Germinal center (tissue), 1 donor: Measurements from ENCODE around the gene OPN5.

Experiments used
- DNase-seq: peaks from one replicate; pipeline ENCODE4 v3.0.0; 2012; ENCODE audit warnings: mixed read lengths, low spot score

Gene OPN5

DNA sequence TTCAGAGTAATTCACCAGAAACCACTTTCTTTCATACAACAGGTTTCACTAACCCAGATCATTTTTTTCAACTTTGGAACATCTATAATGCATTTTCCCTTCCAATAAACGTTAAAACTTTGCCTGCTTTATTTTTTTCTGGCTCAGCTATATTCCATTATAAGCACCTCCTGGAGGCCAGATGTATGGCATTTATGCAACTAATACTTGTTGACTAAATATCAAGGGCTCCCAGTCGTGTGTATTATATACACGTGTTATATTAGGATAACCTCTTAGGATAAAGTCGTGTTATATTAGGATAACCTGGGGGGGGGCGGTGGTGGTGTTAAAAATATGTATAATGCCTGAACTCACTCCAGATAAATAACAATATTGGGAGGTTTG lies 6.7 kb downstream of the OPN5 start:
- DNase-seq, result no peak

DNA sequence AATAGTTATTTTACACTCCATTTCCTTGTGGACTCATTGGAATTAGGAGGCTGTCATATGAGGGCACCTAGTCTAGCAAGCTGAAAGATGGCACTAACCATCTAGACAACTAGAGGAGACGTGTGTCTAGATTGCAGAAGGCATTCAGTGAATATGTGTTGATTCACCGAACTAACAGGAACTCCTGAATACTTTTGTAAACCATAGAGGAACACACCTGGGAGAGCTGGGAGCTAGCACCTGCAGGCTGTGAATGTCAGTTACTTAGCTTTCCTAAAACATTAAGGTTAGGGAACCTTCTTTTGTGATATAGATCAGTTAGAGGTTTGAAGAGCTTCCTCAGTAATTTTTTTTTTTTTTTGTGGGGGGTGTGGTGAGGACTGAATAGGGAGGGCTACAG lies 7.7 kb downstream of the OPN5 start:
- no peak for DNase-seq

DNA sequence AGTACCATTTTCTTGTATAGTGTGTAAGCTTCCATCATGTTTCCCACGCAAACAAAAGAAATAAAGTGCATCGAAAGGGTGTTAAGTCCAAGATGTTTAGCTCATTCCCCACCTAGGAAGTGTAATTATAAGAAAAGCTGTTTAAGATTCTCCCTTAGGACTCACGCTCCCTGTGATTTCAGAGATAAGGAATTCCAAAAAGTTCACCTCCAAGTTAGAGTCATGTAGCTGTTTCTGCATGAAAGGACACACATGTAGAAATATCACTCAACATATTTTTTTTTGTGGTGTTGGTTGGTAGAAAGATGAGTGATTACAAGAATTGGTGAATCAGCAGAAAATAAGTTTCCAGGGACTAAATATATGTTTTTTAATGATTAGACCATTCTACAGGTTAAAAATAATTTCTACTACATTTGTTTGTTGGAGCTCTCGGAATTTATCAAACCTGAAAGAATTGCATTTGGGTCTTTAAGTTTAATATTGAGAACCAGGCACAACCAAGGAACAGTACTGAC lies 10.4 kb downstream of the OPN5 start:
- DNase-seq, result no peak

DNA sequence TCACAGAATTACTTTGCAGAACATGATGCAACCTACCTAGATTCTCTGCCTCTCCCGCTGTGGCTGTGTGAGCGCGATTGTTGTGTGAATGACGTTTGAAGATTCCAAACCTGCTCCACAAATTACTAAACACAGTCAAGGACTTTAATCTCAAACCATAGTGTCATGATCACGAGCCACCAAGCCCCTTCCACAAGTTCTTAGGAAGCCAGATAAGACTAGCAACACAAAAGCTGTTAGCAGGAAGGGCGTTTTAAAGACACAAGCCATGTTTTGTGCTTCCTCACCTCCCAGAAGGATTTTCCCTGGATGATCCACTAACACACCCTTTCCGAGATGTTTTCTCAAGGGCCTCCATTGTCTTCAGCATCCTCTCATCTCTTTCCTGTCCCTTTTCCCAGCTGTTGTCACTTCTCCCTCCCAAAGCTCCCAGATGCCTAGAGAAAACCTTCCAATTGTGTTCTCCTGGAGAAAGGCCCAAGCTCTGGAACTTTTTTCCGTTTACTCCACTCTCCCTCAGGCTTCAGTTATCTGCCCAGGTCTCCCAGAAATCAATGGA lies 12.8 kb downstream of the OPN5 start:
- DNase-seq, result no peak

DNA sequence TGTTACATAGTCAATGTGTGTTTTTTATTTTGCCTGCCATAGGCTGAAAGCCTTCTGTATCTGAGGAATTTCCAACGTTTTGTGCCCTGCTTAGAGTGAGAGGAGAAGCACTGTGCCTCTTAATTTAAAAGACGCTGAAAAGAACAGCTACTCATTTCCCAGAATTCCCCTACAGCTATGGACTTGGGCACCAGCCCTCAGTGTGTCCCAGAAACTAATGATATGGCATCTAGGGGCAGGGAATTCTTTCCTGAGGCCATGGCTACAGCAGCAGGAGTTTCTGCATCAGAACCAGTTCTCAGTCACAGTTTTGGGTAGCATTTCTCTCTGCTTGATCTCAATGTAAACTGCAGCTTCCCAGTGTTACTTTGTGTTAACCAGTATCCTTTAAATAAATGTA lies 20.2 kb downstream of the OPN5 start:
- no peak for DNase-seq

DNA sequence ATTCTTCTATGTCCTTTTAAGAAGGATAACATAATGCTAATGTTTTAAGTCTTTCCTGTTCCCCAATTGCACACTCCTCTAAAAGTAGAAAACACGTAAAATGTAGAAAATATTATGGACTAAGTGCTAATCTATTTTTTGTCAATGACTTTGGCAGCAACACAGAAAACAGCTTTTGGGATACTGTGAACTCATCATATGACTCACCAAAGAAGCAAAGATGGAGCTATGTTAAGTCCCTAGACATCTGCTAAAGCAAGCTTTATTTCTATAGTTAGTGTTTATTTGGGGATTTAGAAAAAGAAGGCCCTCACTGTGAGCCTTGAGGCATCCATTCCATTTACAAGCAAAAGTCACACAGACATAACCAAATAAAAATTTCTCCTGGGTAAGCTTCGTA lies 23.0 kb downstream of the OPN5 start:
- DNase-seq, result no peak

DNA sequence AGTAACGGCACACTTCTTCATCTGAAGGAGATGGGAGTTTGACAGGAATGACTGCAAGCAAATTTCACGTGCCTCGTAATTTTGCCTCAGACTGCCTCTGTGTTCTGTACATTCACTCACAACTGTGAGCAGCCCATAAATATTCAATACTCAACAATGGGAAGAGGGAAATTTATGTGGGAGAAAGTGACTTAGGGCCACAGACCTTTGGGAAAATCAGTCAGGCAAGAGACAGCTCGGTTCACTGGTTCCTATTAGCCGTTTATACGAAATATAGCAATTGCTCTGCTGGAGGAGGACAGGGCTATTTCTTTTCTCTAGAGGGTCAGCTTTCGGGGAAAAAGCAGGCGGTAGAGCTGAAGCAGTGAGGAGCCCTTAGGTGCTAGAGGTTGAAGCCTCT lies 28.0 kb downstream of the OPN5 start:
- DNase-seq, result no peak

DNA sequence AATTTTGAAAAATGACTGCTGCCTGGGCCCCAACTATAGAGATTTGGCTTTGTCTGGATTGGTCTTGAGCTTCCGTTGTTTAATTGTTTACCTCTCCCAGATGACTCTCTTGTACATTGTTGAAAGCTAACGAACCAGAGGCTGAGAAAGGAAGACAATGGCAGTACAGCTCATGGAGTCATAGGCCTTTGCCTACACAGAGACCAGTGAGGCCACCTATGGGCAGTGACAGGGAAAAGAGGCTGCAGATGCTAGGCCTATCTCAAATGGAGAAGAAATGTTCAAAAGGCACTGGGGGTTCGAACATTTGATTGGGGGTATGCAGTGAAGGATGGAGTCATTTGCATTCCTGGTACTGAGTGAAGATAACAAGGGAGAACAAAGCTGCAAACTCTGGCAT lies 29.1 kb downstream of the OPN5 start:
- no peak for DNase-seq

DNA sequence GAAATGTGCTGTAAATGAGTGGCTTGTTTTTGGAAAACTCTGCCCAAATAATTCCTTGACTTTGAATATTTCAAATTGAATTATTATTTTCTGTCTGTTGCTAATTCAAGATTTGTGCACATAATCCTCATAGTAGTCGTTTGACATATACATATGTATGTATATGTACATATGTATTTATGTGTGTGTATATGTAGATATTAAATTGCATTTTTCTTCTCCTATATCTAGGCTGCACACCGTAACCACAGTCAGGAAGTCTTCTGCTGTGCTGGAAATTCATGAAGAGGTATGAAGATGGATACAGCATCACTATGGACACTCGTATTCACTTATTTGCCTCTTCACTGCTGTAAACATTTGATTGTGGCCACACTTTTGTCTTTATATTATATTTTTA lies 29.6 kb downstream of the OPN5 start:
- no peak for DNase-seq

DNA sequence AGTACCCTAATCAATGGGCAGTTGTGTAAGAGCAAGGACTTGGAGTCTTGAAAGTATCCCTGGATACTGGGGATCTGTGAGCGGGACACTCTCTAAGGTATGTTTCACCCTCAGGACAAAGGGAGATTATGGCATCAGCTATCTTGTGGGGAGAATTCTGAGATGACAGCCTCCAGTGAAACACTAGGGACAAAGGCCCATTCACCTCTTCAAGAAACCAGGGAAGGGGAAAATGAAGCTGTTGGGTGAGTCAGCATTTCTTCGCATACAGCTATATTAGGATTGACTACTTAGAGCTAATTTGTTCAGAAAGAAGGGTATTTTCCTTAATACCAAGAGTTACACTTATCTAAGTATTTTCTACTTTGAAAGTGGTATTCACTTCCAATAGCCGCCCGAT lies 35.9 kb downstream of the OPN5 start:
- DNase-seq, result no peak

DNA sequence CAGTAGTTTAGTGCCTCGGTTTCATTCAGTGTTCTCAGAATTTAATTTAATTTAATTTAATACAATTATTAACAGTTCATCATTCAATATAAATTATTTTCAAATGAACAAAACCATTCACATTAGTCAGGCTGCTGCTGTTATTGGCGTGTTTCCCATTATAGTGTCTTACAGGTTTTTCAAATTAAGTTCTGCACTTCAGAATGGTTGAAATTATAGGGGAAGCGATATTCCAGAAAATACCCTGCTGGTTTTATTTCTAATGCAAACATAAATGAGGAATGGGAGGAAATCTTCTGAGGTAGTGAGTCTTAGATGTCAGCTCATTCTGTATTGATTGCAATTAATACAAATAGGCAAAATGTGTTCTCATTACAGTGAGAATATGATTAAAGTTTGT lies 37.6 kb downstream of the OPN5 start:
- no peak for DNase-seq

DNA sequence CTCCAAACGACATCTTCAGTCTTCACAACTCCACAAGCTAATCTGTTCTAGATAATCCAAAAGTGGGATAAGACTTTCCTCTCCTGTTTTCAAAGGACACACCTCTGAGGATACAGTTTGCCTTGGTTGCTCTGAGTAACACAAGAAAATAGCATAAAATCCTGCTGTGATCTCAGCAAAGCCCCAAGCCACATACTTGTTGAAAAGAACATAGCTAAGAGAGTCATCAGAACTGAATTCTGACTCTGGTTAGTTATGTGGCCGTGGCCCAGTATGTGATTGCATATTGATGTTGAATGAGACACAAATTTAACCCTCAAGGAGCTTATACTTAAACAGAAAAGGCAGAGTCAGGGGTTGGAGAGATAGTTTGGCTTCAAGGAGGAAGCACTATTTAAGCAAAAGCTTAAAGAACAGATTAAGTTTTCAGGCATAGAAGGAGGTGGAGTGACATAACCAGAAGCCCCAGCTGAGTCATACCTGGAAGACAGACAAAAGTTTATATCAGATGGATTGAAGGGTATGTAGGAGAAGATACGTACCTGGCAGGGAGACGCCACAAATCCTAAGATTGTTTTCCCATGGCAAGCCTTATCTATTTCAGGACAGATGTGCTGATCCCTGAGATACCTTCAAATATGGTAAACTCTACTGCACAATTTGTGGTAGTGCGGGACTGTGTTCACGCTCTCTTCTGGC lies 41.2 kb downstream of the OPN5 start:
- DNase-seq, result no peak

DNA sequence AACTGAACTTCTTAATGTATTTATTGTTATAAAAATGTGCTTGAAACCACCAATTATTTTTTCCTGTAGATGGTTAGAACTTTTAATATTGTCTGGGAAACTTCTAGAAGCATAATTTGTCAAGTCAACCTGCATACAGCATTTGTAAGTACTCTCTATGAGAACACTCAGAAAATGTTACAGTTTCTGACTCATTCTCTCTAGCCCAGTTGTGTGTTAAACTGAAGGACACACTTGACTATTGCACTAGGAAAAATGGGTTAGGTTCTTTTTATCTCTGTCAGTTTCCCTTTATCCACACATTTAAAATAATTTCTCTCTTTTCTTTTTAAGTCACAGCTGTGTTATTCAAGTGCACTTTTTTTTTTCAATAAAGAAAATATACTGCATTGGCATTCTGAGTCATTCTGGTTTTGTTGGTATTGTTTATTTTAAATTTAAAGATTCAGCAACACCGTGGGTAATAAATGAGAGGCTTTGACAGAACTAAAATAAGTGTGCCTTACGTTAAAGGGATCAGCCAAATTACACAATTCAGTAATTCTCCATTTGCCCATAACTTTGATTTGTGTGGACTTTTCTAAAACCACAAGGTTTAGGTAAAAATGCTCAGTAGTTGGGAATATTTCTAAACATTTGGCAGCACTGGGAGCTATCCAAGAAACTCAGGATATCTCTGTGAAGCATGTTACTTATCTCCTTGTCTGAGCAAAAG lies 50.7 kb downstream of the OPN5 start:
- DNase-seq, result no peak

DNA sequence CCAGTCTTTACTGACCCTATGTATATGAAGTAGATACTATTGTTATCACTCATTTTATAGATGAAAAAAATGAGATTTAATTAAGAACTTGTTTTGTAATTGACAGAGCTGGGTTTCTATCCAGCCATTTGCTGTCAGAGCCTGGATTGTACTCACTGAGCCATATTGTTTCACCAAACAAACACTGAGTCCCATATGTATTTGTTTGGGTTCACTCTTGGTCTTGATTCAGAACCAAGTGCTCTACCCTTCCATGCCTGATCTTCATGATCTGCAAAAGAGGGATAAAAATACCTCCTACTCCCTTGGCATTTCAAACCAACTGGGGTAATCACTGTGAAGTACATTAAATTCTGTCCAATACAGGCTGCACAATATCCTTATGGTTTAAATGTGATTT lies 52.4 kb downstream of the OPN5 start:
- DNase-seq, result no peak

DNA sequence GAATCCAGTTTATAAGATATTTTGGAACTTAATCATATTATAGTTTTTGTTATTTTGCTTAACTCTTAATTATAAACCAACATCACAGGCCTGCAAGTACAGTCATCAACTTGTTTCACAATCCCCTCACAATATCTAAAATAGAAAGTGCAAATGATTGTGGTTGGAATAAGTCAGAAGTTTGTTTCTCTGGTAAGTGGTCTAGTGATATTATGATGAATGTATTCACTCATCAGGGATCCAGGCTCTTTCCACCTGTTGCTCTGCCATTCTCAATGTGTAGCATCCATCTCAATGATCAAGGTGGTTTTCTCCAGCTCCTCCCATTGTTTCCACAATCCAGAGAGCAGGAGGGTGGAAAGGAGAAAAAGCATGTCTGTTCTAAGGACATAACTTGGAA lies 54.2 kb downstream of the OPN5 start:
- DNase-seq, result no peak

DNA sequence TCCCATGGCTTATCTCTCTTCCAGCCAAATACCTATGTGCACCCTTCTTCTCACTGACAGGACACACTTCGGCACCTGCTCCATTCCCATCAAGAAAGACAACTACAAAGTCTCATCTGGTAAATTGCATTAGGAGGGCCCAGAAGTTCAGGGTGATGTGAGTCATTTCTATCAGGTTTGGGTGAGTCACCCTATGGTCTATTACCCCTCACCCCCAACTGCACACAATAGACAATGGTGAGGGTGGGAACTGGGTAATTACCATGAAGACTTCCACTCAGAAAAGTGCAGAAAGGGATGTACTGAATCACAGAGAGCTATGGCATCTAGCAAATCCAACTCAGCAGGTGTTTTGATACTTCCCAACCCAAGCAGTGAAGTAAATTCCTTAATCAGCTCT lies 54.8 kb downstream of the OPN5 start:
- no peak for DNase-seq

DNA sequence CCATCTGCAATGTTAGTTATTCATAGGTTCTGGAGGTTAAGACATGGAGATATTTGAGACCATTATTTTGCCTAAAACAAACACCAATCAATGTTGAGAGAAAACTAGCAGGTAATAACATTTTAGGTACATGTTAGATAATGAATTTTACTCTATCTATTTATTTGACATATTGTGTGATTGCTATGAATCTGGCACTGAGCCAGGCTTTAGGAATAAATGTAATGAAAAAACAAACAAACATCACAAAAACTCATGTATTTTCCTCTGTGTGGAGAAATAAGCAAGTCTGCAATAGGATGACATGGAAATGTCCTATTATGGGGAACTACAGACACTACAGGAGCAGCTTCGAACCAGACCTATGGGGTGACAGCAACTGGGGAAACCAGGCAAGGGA lies 57.8 kb downstream of the OPN5 start:
- DNase-seq, result no peak

DNA sequence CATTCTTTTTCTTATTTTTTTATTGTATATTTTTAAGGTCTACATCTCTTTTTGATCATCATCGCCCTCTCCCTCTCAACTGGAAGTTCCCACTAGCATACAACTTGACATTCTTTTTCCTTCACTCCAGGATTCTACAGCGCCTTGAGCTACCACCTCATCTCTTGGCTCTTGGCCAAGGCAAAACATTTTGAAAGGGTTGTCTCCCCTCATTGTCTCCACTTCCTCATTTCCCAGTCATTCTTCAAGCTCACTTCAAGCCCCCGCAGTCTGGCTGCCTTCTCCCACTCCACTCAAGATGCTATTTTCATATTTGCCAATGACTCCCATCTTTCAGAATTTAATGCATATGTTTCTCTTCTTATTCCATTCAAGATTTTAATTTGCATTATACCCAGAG lies 63.0 kb downstream of the OPN5 start:
- no peak for DNase-seq

DNA sequence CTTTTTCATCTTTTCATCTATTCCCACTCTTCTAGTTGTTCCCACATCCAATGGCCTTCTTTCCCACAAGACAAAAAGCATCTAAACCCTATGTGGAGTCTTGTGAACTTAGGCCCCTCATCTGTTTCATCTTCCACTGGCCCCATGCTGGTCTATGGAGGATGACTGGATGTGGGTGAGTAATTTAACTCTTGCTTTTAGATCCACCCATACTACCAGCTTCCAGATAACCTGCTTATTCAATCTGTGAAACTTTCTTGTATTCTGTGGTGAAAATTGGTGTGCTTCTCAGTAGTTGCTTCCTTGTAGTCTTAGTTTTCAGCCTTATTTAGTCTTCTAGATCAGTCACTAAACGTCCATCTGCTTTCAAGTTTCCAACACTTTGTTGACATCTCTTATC lies 64.9 kb downstream of the OPN5 start:
- no peak for DNase-seq

DNA sequence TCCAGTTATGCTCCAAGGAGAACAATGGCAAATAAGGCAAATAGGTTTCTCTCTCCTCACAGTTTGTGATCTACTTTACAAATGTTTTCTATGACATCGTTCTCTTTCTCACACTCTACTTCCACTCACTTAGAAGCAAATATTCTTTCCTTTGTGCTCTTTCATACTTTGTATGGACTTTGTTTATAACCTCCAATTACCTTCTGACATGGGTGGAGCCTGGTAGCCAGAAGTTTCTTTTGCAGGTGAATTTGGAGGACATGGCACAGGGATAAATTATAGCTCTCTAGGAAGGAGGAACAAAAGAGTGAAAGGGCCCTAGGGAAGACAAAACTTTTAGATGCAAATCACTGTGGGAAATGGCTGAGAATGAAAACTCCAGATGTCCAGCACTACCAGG lies 69.3 kb downstream of the OPN5 start:
- no peak for DNase-seq

DNA sequence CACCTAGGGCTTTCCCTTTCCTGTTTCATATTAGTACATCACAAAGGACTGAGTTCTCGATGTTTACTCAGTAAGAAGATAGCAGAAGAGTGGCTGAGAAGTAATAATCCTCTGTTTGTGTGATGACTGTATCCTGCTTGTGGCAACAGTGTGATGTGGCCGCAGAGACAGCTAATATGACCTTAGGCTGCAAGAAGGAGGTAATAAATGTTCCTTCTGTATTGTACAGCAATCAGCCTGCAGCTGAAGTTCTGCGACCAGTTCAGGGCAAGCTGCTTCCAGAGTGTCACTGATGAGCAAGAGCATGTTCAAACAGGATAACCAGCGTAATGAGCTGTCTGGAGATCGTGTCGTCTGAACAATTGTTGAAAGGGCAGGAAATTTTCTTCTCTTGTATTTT lies 70.9 kb downstream of the OPN5 start:
- no peak for DNase-seq

DNA sequence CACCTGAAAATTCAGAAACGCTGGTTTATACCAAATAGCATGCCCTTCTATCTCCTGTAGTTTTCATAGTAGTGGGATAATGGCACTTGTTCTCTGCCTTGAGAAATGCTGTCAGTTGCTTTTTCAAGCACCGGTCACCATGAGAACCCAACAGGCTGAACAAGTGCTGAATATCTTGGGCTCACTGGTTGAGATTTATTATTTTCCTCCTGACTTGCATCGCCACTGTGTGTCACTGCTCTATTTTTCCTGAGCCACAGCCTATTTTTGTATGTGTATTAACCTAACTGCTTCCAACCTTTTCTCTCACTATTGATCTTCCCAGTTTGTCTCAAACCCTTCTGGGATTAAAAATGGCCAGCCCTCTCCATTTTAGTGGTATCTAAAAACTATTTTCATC lies 71.9 kb downstream of the OPN5 start:
- DNase-seq, result no peak

DNA sequence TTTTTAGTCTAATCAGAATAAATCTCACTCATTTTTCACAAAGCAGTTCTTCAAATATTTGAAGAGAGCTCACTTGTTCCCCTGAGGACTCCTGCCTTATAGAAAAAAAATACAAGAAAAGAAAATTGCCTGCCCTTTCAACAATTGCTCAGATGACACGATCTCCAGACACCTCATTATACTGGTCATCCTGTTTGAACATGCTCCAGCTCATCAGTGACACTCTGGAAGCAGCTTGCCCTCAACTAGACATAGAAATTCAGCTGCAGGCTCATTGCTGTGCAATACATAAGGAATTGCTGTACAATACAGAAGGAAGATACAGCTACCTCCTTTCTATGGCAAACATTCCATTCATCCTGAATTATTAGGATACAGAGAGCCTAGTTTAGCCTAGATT lies 73.1 kb downstream of the OPN5 start:
- DNase-seq, result no peak

DNA sequence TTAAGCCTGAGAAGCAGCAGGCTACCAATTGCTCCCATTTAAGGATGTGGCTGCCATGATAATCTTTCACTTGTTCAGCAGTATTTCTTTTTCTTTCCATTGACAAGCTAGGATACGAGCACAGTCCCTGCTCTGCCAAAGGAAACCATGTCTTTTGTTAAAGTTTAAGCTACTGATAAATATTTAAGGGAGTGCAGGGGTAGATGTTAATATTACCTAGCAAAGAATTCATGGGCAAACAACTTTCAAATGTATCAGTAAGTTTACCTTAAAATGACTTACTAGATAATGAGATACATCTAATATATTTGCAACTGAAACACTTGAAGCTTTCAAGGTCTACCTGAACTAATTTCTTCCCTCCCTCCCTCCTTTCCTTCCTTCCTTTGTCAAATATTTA lies 77.3 kb downstream of the OPN5 start:
- DNase-seq, result no peak
